SK-N-DZ (cell line): ENCODE data around the gene OXT.

Source experiments
- DNase-seq: peaks from one replicate; pipeline ENCODE4 v3.0.0-alpha.2; 2015; ENCODE audit warnings: low spot score

OXT gene

GRCh38 chr20:3084283-3084985 is 13.0 kb downstream of the OXT start, which contains the start of gene AVP:
TSS of gene AVP (minus strand) at chr20:3084724. CDS start at chr20:3084674, 50 bp downstream.
- DNase-seq, result no peak

GRCh38 chr20:3084986-3085360 is 13.6 kb downstream of the OXT start:
- DNase-seq, result no peak

- no peak for DNase-seq
Observed at GRCh38 chr20:3085571-3086072, 14.2 kb downstream of the OXT start.

GRCh38 chr20:3088031-3088430 is 16.6 kb downstream of the OXT start:
- no peak for DNase-seq

GRCh38 chr20:3090565-3090964 is 19.1 kb downstream of the OXT start:
- no peak for DNase-seq

GRCh38 chr20:3092611-3093379 is 21.4 kb downstream of the OXT start:
- no peak for DNase-seq

- DNase-seq, result no peak
Observed at GRCh38 chr20:3093861-3094361, 22.5 kb downstream of the OXT start.

- DNase-seq, result no peak
Observed at GRCh38 chr20:3094848-3095629, 23.6 kb downstream of the OXT start.

GRCh38 chr20:3100480-3100879 is 29.1 kb downstream of the OXT start:
- DNase-seq, result no peak

GRCh38 chr20:3101251-3101650 is 29.8 kb downstream of the OXT start:
- no peak for DNase-seq

GRCh38 chr20:3101737-3102574 is 30.5 kb downstream of the OXT start:
- no peak for DNase-seq

GRCh38 chr20:3102575-3103368 is 31.4 kb downstream of the OXT start:
- DNase-seq, result no peak

- no peak for DNase-seq
Observed at GRCh38 chr20:3103369-3104032, 32.1 kb downstream of the OXT start.

GRCh38 chr20:3105256-3106137 is 34.1 kb downstream of the OXT start:
- DNase-seq, result no peak

- no peak for DNase-seq
Observed at GRCh38 chr20:3106185-3106584, 34.8 kb downstream of the OXT start.

- no peak for DNase-seq
Observed at GRCh38 chr20:3106658-3107463, 35.4 kb downstream of the OXT start.

GRCh38 chr20:3107464-3108025 is 36.1 kb downstream of the OXT start:
- DNase-seq, result no peak
